Activated CD8-positive, alpha-beta memory T cell treated with anti-CD3 and anti-CD28 coated beads, Interleukin-2, amount 50 U/mL, for 4 hours (primary cell): ENCODE measurements around the gene VWA5B2.

Source experiments
- DNase-seq: peaks from one replicate; pipeline ENCODE4 v3.0.0-alpha.2; 2020

The VWA5B2 gene

DNA sequence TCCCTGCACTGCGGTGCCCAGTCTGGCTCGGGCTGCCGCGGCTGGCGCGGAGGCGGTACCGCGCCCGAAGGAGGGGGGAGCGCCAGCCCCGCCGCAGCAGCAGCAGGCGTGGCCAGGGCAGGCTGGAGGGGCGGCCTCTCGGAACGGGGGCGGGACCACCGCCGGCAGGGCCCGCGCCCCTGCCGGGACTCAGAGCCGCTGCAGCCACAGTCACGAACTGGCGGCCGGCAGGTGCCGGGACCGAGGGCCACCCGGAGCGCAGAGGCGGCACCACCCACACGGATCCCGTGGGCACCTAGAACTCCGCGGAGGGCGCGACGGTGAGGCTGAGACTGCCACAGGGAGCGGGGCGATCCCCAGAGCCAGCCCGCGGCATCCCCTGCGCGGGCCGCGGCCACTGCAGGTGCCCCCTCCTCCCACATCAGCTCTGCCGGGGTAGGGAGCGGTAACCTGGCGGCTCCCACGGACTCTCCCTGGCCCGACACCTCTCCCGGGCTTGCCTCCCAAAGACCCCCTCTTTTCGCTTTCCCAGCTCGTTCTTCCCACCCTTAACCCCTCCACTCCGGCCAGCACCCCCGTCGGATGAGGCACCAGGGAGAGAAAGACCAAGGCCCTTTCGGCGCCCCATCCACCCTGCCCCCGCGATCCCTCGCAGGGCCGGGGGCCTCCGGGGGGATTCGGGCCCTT lies at the start of gene VWA5B2:
VWA5B2 (plus strand) TSS at position 192 of the 687 bp plus-strand sequence. CDS start 944 bp downstream, outside the sequence.
- DNase-seq: peak; percentile 79

- no peak for DNase-seq
Measured at GRCh38 chr3:184180165-184180564, 49.2 kb upstream of the VWA5B2 start.

- no peak for DNase-seq
Measured at GRCh38 chr3:184181596-184181995, 47.8 kb upstream of the VWA5B2 start.

DNA sequence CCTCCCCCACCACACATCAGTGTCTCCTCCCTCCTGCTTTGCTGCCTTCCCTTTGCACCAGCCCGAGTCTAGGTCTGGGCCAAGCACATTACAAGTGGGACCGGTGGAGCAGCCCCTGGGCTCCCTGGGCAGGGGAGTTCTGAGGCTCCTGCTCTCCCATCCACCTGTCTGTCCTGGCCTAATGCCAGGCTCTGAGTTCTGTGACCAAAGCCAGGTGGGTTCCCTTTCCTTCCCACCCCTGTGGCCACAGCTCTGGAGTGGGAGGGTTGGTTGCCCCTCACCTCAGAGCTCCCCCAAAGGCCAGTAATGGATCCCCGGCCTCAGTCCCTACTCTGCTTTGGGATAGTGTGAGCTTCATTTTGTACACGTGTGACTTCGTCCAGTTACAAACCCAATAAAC lies 45.7 kb upstream of the VWA5B2 start:
- no peak for DNase-seq

DNA sequence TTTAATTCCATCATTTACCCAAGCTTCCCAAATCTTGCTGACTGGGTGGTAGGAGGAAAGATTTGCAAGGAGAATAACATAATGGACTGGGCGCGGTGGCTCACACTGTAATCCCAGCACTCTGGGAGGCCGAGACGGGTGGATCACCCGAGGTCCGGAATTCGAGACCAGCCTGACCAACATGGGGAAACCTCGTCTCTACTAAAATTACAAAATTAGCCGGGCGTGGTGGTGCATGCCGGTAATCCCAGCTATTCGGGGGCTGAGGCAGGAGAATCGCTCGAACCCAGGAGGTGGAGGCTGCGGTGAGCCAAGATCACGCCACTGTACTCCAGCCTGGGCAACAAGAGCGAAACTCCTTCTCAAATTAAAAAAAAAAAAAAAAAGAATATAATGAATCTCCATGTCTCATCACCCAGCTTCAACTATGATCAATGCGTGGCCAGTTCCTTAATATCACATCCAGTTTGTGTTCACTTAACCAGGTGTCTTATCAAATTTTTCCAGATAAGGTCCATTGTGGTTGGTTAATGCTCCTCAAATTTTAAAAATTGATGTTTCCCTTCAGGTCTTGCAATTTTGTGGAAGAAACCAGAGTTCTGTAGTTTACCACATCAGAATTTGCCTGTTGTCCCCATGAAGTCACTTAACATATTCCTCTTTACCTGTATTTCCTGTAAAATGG lies 44.7 kb upstream of the VWA5B2 start:
- DNase-seq: no peak

- DNase-seq: peak; percentile 99
Measured at GRCh38 chr3:184185461-184186183, 43.8 kb upstream of the VWA5B2 start.

GRCh38 chr3:184186184-184186901 lies 43.0 kb upstream of the VWA5B2 start, which contains the start of gene ABCF3:
ABCF3 (plus strand) TSS chr3:184186199; CDS start chr3:184186208, 9 bp downstream.
- DNase-seq: no peak

DNA sequence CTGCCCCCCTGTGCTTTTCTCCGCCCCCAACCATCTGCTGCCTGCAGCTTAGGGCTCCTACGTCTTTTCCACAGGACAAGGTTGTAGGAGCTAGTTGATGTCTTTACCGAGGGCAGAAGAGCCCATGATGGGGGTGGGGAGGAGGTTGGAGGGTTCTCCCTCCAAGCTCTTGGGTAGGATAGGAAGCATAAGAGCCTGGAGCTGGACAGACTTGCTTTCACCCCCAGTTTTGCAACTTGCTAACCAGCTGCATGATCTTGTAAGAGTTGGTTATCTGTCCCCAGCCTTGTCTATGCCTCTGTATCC lies 42.5 kb upstream of the VWA5B2 start:
- no peak for DNase-seq

- no peak for DNase-seq
Measured at GRCh38 chr3:184188080-184188479, 41.3 kb upstream of the VWA5B2 start.

- no peak for DNase-seq
Measured at GRCh38 chr3:184189421-184189820, 40.0 kb upstream of the VWA5B2 start.

DNA sequence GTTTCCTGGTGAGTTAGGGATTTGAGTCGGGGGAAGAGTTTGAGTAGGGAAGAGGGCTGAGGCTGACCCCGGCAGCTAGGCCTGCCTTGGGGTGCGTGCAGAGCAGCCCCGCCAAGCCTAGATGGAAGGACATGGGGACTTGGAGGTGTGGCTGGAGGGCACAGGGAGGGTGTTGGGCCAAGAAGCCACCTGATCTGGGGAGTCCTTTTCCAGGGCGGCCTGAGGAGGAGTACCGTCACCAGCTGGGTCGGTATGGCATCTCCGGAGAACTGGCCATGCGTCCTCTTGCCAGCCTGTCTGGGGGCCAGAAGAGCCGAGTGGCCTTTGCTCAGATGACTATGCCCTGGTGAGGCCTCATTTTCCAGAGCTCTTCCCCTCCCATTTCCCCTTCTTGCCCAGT lies 36.5 kb upstream of the VWA5B2 start:
- DNase-seq: no peak

DNA sequence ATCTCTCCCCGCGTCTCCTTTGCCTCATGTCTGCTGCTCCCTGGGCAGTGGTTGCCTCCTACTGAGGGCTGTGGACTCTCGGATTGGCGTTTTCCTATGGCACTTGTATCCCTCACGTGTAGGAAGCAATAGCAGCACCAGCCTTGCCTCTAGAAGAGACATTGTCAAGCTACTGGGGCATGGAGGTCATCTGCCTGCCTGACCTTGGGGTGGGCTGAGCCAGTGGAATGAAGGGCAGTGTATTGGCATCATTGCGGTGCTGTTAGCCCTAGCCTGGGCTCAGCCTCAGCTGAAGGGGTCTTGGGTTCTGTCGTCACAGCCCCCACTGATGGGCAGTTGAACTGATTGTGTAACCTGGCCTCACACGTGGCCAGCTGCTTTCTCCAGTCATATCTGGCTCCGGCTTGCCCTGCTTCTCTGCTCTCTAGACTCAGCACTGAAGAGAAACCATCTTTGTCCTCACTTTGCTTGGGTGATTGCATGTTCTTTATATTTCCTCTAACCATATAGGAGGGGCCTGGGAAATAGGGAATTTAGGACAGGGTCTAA lies 35.3 kb upstream of the VWA5B2 start:
- no peak for DNase-seq

- no peak for DNase-seq
Measured at GRCh38 chr3:184196536-184196935, 32.8 kb upstream of the VWA5B2 start.

- no peak for DNase-seq
Measured at GRCh38 chr3:184198509-184198908, 30.9 kb upstream of the VWA5B2 start.

DNA sequence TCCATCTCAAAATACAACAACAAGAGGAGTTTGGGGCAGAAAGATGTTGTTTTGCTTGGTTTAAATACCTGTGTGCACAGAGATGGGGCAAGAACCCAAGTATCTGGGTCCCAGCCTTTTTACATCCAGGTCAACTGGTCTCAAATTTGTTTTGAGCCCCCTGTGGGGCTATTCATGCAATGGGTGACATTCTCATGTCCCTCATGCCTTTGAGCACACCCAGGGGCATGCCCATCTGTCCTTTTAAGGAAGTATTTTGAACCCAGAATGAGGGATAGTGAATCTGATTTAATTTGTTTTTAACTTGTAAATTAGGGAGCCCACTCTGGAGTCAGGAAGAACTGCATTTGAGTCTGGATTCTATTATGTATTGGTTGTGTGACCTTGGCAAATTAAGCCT lies 28.6 kb upstream of the VWA5B2 start:
- DNase-seq: no peak

DNA sequence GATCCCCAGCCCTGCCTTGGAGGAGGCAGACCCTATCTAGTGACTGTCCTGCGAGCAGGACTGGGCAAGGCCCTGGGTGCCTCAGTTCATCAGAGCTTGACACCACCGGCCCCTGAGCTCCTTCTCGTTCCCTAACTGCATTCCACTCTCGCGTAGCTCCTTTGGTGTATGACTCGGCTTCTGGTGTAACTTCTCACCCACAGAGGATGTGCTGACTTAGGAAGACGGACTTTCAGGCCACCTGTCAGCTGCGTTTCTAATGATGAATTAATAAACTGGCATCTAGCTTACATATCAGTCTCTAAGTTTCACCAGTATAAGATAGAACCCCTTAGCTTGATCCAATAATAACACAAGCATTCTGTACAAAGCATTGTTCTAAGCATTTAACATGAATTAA lies 25.9 kb upstream of the VWA5B2 start:
- DNase-seq: no peak

DNA sequence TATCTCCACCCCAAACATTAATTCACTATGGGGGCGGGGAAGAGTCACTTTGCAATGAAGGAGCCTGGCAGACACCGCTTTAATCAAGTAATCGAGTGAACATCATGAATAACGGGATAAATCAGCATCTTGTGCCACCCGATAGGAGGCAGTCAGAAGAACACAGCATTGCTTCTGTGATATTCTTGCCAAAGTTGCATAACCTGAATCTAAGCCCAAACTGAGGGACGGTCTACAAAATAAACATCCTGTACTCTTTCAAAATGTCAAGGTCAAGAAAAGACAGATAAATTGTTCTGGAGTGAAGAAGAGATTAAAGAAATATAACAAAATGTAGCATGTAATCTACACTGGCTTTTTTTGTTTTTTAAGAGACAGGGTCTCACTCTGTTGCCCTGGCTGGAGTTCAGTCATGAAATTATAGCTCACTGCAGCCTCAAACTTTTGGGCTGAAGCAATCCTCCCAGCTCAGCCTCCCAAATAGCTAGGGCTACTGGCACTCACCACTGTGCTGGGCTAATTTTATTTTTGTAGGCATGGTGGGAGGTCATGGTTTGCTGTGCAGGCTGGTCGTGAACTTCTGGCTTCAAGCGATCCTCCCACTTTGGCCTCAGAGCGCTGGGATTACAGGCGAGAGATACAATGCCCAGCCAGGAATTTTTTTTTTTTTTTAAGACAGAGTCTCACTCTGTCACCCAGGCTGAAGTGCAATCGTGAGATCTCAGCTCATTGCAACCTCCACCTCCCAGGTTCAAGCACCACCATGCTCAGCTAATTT lies 20.1 kb upstream of the VWA5B2 start:
- no peak for DNase-seq

- DNase-seq: no peak
Measured at GRCh38 chr3:184211297-184211696, 18.1 kb upstream of the VWA5B2 start.

GRCh38 chr3:184211718-184212117 lies 17.7 kb upstream of the VWA5B2 start:
- DNase-seq: no peak

GRCh38 chr3:184218814-184219213 lies 10.6 kb upstream of the VWA5B2 start:
- no peak for DNase-seq

DNA sequence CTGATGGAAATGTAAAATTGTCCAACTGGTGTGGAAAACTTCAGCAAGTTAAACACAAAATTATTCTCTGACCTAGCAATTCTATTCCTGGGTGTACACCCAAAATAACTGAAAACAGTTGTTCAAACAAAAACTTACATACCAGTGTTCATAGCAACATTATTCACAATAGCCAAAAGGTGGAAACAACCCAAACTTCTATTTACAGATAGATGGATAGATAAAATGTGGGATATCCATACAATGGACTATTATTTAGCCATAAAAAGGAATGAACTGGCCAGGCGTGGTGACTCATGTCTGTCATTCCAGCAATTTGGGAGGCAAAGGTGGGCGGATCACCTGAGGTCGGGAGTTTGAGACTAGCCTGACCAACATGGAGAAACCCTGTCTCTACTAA lies 6.9 kb upstream of the VWA5B2 start:
- DNase-seq: no peak

DNA sequence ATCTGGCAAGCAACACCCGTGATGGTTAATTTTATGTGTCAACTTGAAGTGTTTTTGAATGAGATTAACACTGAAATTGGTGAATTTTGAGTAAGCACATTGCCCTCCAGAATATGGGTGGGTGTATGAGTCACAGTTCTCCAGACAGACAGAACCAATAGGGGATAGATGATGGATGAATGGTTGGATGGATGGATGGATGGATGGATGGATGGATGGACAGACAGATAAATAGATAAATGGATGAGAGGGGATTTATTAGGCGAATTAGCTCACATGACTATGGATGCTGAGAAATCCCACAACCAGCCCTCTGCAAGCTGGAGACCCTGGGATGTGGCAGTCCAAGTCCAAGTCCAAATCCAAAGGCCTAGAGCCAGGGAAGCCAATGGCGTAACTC lies 5.4 kb upstream of the VWA5B2 start:
- no peak for DNase-seq
